HEK293 (cell line): Measurements from ENCODE around the gene MCTP1.

Source experiments
- CTCF ChIP-seq: fragments of 450-650 bp; formaldehyde crosslinking; IDR thresholded peaks from 2 replicates; pipeline ENCODE4 v1.5.1; 2016; ENCODE audit warnings: missing biosample characterization, missing genetic modification characterization
- KLF1 ChIP-seq: fragments of 450-650 bp; formaldehyde crosslinking; IDR thresholded peaks from 2 replicates; pipeline ENCODE4 v1.5.1; 2016; ENCODE audit warnings: missing biosample characterization, missing genetic modification characterization
- MZF1 ChIP-seq: fragments of 450-650 bp; formaldehyde crosslinking; IDR thresholded peaks from 2 replicates; pipeline ENCODE4 v1.5.1; 2017; ENCODE audit warnings: missing biosample characterization, missing genetic modification characterization, borderline replicate concordance
- TCF7L2 ChIP-seq: IDR thresholded peaks from 2 replicates; pipeline ENCODE4 v1.6.1; 2011; ENCODE audit warnings: low read depth, mild to moderate bottlenecking, inconsistent platforms, low read length, moderate library complexity, borderline replicate concordance
- ZBTB20 ChIP-seq: fragments of 450-650 bp; formaldehyde crosslinking; IDR thresholded peaks from 2 replicates; pipeline ENCODE4 v1.5.1; 2016; ENCODE audit warnings: missing biosample characterization, missing genetic modification characterization
- ZNF148 ChIP-seq: fragments of 450-650 bp; formaldehyde crosslinking; IDR thresholded peaks from 2 replicates; pipeline ENCODE4 v1.5.0; 2017; ENCODE audit warnings: missing biosample characterization, missing genetic modification characterization, borderline replicate concordance
- ZNF169 ChIP-seq: fragments of 450-650 bp; formaldehyde crosslinking; IDR thresholded peaks from 2 replicates; pipeline ENCODE4 v1.5.1; 2016; ENCODE audit warnings: missing biosample characterization, missing genetic modification characterization
- ZNF24 ChIP-seq: fragments of 450-650 bp; formaldehyde crosslinking; IDR thresholded peaks from 2 replicates; pipeline ENCODE4 v1.5.1; 2016; ENCODE audit warnings: missing biosample characterization, missing genetic modification characterization
- ZNF266 ChIP-seq: fragments of 450-650 bp; formaldehyde crosslinking; IDR thresholded peaks from 2 replicates; pipeline ENCODE4 v1.5.1; 2016; ENCODE audit warnings: missing biosample characterization, missing genetic modification characterization, low read depth
- ZNF274 ChIP-seq, 2 experiments: fragments of 200-500 bp in 1 of 2; fragments of 450-650 bp in 1 of 2; sonication (Bioruptor generic) in 1 of 2; formaldehyde crosslinking in 1 of 2; IDR thresholded peaks; 2 replicates each; pipeline versions ENCODE4 v1.5.1 to v1.6.1; 2014 to 2016; ENCODE audit warnings: borderline replicate concordance in 1 of 2, inconsistent platforms in 1 of 2, low read length in 1 of 2, missing biosample characterization in 1 of 2, missing genetic modification characterization in 1 of 2
- ZNF423 ChIP-seq: fragments of 450-650 bp; formaldehyde crosslinking; IDR thresholded peaks from 2 replicates; pipeline ENCODE4 v1.5.1; 2016; ENCODE audit warnings: missing biosample characterization, missing genetic modification characterization
- ZNF558 ChIP-seq: fragments of 450-650 bp; formaldehyde crosslinking; IDR thresholded peaks from 2 replicates; pipeline ENCODE4 v1.5.1; 2016; ENCODE audit warnings: missing biosample characterization, missing genetic modification characterization
- ZNF837 ChIP-seq: fragments of 450-650 bp; formaldehyde crosslinking; IDR thresholded peaks from 2 replicates; pipeline ENCODE4 v1.5.1; 2016; ENCODE audit warnings: missing biosample characterization, missing genetic modification characterization
- ZNF843 ChIP-seq: fragments of 450-650 bp; formaldehyde crosslinking; IDR thresholded peaks from 2 replicates; pipeline ENCODE4 v1.5.1; 2016; ENCODE audit warnings: missing biosample characterization, missing genetic modification characterization

GRCh38 chr5:94693043-94693822 lies 591.7 kb downstream of the MCTP1 start:
- TF ChIP-seq CTCF (tag by site-specific recombination) (no peak; the same call in 1 of the 2 replicates), ZNF423 (tag by site-specific recombination) (no peak), ZNF837 (tag by site-specific recombination) (no peak), ZBTB20 (tag by site-specific recombination) (no peak), ZNF148 (tag by site-specific recombination) (no peak), ZNF266 (no peak), ZNF558 (tag by site-specific recombination) (no peak), ZNF843 (tag by site-specific recombination) (peak; percentile 66), ZNF274 (IDR thresholded peaks at IDR 0.05; ENCODE audit: low read length) (no peak), ZNF274 (tag by site-specific recombination; IDR thresholded peaks at IDR 0.05; ENCODE audit: borderline replicate concordance) (no peak), MZF1 (no peak), ZNF24 (tag by site-specific recombination) (peak; percentile 54; the same call in 1 of the 2 replicates), TCF7L2 (no peak), KLF1 (tag by site-specific recombination) (no peak), ZNF169 (no peak)
